Sciatic nerve (tissue), 2 donors: ENCODE measurements around the gene SRSF10. TPM values are rescaled to one million over a fixed set of nuclear protein-coding genes. Genes with fewer than 3 reads are reported as not detected.
A peak's percentile ranks its signal among the peaks of the same experiment; 100 is the strongest.

Experiments
- ATAC-seq: fragments of 200-7000 bp; cut with Tn5 transposase; one replicate; pipeline ENCODE4 v1.9.1; 2020; ENCODE audit warnings: mild to moderate bottlenecking, moderate library complexity
- DNase-seq: peaks from one replicate; pipeline ENCODE4 v3.0.0-alpha.2; 2020; ENCODE audit warnings: low spot score
- intact Hi-C: fragments of 100-400 bp; cut with DNase I; formaldehyde crosslinking; loops from one replicate; pipeline ENCODE4 v1.14.2; 2022
- microRNA-seq: library from miRNA; unstranded; fragments of <30 nt; microRNA quantifications from one replicate; pipeline ENCODE4 v1.2.0, GENCODE V29; 2020
- total RNA-seq: library from RNA; stranded (reverse); fragmentation: NEBNext Ultra II Directional; extraction: Animal tissue kit (Norgen Biotek cat#: 25700); gene quantifications from one replicate; pipeline ENCODE4 v1.2.1, GENCODE V29; 2021
- donor health status: DM: no; HTN: no; CAD: no.
- donor health status: DM: no; HTN: no; CAD: no.

SRSF10 gene
- total RNA-seq, 1 donor from 2014 or later: 92.1 TPM

DNA sequence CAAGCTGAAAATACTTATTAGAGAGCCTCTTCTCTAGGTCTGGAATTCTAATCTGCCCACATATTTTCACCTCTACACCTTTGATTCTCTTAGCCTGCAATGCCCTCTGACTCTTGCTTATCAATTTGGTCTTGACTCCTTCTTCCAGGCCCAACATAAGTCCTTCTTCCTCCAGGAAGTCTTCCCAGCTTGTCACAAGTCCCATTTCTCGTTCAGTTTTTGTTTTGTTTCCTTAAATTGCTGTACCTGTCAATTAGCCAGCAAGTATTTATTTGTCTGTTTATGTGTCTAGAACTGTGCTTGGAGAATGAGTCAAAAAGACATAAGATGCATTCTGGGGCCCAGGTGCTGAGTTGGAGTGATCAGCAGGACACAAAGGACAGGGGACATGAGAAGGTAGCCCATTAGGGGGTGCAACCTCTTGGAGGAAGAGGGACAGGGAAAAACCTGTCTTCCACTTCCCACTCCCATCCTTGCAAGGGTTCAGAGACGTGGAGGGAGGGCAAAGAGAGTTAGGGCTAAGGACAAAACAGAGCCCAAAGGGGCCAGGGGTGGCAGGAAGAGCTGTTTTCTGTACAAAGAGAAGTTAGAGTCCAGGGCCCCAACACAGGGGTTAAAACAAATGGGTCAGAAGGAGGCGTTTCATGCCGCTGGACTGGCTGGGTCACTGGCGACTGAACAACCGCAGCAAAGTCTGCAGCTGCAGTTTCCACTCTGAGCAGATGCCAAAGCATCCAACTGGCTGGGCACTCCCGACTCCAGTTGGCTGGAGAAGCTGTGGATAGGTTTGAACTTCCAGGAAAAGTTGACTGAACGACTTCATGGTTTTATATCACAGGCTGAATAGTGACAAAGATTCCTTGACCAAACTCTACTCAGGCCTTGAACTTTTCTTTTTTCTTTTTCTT is 56.3 kb downstream of the SRSF10 start:
- ATAC-seq (peak; percentile 50), DNase-seq (peak; percentile 51)
- intact Hi-C loops: no loop called here

DNA sequence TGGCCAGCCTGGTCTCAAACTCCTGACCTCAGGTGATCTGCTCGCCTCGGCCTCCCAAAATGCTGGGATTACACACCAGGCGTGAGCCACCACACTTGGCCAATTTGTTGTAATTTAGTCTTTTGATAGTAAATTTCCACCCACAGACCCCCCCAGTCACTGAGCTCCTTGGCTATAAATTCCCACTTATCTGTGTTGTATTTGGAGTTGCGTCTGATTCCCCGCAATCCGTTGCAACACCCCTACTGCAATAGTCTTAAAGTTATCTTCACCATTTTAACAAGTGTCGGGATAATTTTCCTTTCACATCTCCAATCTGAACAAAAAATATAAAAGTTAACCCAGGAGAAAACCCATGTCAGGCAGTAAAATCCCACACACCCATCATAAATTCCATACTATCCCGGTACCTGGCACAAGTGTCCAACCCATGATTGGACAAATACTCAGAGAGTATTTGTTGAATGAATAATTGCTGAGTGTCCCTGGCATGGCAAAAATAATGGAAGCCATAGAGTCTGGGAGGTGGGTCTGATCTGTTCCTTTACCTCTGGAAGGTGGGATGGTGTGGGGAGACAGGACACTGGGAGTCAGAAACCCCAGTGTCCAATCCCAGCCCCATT is 57.7 kb downstream of the SRSF10 start:
- intact Hi-C loops: no loop called here
- ATAC-seq (no peak), DNase-seq (no peak)

DNA sequence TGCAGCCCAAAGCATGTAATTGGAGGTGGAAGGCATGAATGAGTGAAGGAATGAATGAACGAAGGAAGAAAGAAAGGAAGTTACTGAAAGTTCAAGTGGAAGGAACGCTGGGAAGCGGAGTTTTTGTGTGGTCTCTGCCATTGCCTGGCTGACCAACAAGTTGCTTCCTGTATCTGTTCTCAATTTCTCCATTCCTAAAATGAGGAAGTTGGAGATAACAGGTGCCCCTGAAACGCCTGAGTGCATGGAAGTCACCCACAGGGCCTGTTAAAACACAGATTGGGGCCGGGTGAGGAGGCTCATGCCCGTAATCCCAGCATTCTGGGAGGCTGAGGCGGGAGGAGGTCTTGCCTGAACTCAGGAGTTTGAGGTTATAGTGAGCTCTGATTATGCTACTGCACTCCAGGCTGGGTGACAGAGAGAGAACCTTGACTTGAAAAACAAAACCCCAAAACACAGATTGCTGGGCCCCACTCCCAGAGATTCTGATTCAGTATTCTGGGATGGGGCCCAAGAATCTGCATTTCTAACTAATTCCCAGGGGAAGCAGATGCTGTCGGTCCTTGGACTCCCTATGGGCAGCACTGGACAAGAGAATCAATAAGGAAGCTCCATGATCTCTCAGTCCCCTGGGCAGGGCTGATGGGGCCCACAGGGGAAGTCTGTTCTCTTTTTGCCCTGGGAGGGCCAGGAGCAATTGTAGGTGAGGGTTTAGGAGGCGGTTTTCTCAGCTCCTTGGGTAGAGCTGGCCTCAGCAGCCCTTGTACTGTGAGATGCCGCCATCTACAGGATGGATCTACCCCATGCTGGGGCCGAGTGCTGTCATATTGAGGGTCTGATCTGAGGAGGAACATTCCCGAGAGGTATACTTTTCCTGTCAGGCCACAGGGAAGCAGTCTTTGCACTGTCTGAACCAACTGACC is 63.7 kb downstream of the SRSF10 start:
- peak; percentile 72 for DNase-seq
- peak; percentile 87 for ATAC-seq
- intact Hi-C loops: no loop called here

DNA sequence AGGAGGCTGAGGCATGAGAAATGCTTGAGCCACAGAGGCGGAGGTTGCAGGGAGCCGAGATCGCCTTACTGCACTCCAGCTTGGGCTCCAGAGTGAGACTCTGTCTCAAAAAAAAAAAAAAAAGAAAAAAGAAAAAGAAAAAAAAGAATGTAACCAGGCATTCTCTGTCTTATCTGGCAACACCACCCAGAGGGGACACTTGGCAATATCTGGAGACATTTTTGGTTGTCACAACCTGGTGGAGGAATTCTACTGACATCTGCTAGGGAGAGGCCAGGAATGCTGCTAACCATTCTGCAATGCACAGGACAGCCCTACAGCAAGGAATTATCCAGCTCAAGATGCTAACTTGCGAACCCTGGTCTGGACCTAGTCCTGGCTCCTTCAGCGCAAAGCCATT is 64.7 kb downstream of the SRSF10 start:
- intact Hi-C loops: no loop called here
- no peak for DNase-seq
- no peak for ATAC-seq

DNA sequence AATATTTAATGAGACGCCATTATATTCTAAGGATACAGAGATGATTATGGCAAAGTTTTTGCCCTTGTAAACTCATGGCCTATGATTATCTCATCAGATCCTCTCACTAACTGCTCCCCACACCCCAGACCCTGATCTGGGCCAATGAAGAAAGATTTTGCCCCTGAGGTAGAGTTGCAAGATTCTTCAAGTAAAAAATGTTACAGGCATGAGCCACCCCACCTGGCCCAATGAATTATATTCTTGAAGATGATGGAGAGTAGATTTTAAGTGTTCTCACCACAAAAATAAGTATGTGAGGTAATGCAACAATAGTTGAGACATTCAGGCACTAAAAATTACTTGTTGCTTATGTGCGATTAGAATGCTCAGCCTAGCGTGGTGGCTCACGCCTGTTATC is 65.2 kb downstream of the SRSF10 start:
- ATAC-seq: no peak
- intact Hi-C loops: no loop called here
- DNase-seq: no peak

Small RNA genes within 50 kb of the gene (microRNA-seq; reads per million reads assigned to microRNA genes)
- gene MIR378F: not detected

Other genes starting within 250 kb of the SRSF10 start
- gene ELOA, start 236.9 kb downstream of the SRSF10 start, total RNA-seq: 28.2 TPM
- 100 TPM for gene PITHD1, start 201.9 kb downstream of the SRSF10 start, total RNA-seq
- gene LYPLA2, start 189.2 kb downstream of the SRSF10 start, total RNA-seq: 30.7 TPM
- 15.8 TPM for gene GALE, start 179.6 kb downstream of the SRSF10 start, total RNA-seq
- gene HMGCL, start 154.9 kb downstream of the SRSF10 start, total RNA-seq: 34.4 TPM
- 22.3 TPM for gene FUCA1, start 112.0 kb downstream of the SRSF10 start, total RNA-seq
- gene CNR2, start 67.0 kb downstream of the SRSF10 start, total RNA-seq: 0.09 TPM
- 84.2 TPM for gene PNRC2, start 20.5 kb downstream of the SRSF10 start, total RNA-seq
- gene MYOM3, start 131.8 kb upstream of the SRSF10 start, total RNA-seq: 0.62 TPM
- gene IL22RA1, start 162.8 kb upstream of the SRSF10 start, total RNA-seq: not detected
- 0.49 TPM for gene IFNLR1, start 207.0 kb upstream of the SRSF10 start, total RNA-seq